Panc1 (cell line): Measurements from ENCODE around the gene CREB5. TPM values are rescaled to one million over a fixed set of nuclear protein-coding genes. Genes with fewer than 3 reads are reported as not detected.

Experiments
- ATAC-seq: fragments of 200-7000 bp; cut with Tn5 transposase; 2 replicates; pipeline ENCODE4 v1.9.1; 2020; ENCODE audit warnings: mild to moderate bottlenecking, moderate library complexity
- BruUV-seq: library from RNA; stranded (reverse); fragments of 400-500 nt; replicated peaks from 2 replicates; lab custom pipeline; 2021; lab: Mats Ljungman, UMichigan
- CTCF ChIA-PET: fragments of 300-600 bp; sonication (Branson Sonifier 250); formaldehyde crosslinking; loops from one replicate; lab custom pipeline; 2022; ENCODE audit warnings: antibody characterized with exemption; lab: Charles Lee
- POLR2A ChIA-PET: fragments of 300-600 bp; sonication (Branson Sonifier 250); formaldehyde crosslinking; loops from one replicate; lab custom pipeline; 2022; ENCODE audit warnings: antibody characterized with exemption; lab: Charles Lee
- DNase-seq: peaks from one replicate; pipeline ENCODE4 v3.0.0-alpha.2; 2010; ENCODE audit warnings: low read depth, low spot score
- H3K27ac ChIP-seq: 2 replicates; pipeline ENCODE4 v1.5.1; 2011; ENCODE audit warnings: mild to moderate bottlenecking, low read length, inconsistent platforms
- H3K27me3 ChIP-seq: fragments of 200-500 bp; sonication (Bioruptor generic); 2 replicates; pipeline ENCODE4 v1.6.0; 2014; ENCODE audit warnings: low read length, inconsistent platforms; ENCODE audit not compliant: control insufficient read depth, insufficient read depth
- H3K36me3 ChIP-seq: fragments of 200-500 bp; sonication (Bioruptor generic); 2 replicates; pipeline ENCODE4 v1.5.1; 2014; ENCODE audit warnings: inconsistent platforms, mild to moderate bottlenecking, low read length, moderate library complexity; ENCODE audit not compliant: control insufficient read depth, insufficient read depth
- H3K4me1 ChIP-seq: 2 replicates; pipeline ENCODE4 v1.5.1; 2011; ENCODE audit warnings: inconsistent platforms, mild to moderate bottlenecking, low read length, moderate library complexity; ENCODE audit not compliant: control insufficient read depth, insufficient read depth
- H3K4me3 ChIP-seq, 2 experiments: 2 replicates each; pipeline ENCODE4 v1.5.1; 2011 to 2012; ENCODE audit warnings: low read depth in 2 of 2, low read length in 2 of 2, mild to moderate bottlenecking in 2 of 2, inconsistent platforms in 1 of 2, moderate library complexity in 1 of 2
- H3K9me3 ChIP-seq: fragments of 200-500 bp; sonication (Bioruptor generic); 2 replicates; pipeline ENCODE4 v1.5.1; 2014; ENCODE audit warnings: low read depth, mild to moderate bottlenecking, inconsistent platforms, low read length, moderate library complexity; ENCODE audit not compliant: control insufficient read depth, insufficient read depth
- POLR2AphosphoS5 ChIP-seq: IDR thresholded peaks from 2 replicates; pipeline ENCODE4 v1.6.1; 2012; ENCODE audit warnings: mild to moderate bottlenecking, low read depth, low read length, moderate library complexity
- REST ChIP-seq, 2 experiments: IDR thresholded peaks; 2 replicates each; pipeline ENCODE4 v1.6.1; 2011 to 2012; ENCODE audit warnings: low read depth in 2 of 2, control low read depth in 1 of 2, low read length in 1 of 2, mild to moderate bottlenecking in 1 of 2, moderate library complexity in 1 of 2; ENCODE audit not compliant: insufficient read depth in 1 of 2
- SIN3A ChIP-seq: IDR thresholded peaks from 2 replicates; pipeline ENCODE4 v1.6.1; 2012; ENCODE audit warnings: low read depth, mild to moderate bottlenecking, low read length, moderate library complexity, borderline replicate concordance; ENCODE audit not compliant: insufficient read depth
- TCF7L2 ChIP-seq: IDR thresholded peaks from 2 replicates; pipeline ENCODE4 v1.6.1; 2011; ENCODE audit warnings: mild to moderate bottlenecking, low read depth, low read length, inconsistent platforms
- in situ Hi-C: cut with HindIII; loops from 2 replicates; pipeline ENCODE4 v1.10.0; 2016; ENCODE audit warnings: low sequenced_read_pairs, low pct_unique_long_range_greater_than_20kb
- intact Hi-C: fragments of 100-400 bp; cut with micrococcal nuclease; formaldehyde crosslinking; loops from one replicate; pipeline ENCODE4 v1.10.0; 2022; ENCODE audit not compliant: unreplicated experiment
- total RNA-seq: library from RNA; stranded (reverse); gene quantifications from one replicate; pipeline ENCODE4 v1.2.1, GENCODE V29; 2021; ENCODE audit not compliant: unreplicated experiment
- TF ChIP-seq, protein P1 (sequence below): fragments of 450-650 bp; IDR thresholded peaks from 2 replicates; pipeline ENCODE4 v1.5.1; 2017; ENCODE audit warnings: mild to moderate bottlenecking

CREB5 gene
- total RNA-seq, 1 experiment from 2014 or later: 3.1 TPM

DNA sequence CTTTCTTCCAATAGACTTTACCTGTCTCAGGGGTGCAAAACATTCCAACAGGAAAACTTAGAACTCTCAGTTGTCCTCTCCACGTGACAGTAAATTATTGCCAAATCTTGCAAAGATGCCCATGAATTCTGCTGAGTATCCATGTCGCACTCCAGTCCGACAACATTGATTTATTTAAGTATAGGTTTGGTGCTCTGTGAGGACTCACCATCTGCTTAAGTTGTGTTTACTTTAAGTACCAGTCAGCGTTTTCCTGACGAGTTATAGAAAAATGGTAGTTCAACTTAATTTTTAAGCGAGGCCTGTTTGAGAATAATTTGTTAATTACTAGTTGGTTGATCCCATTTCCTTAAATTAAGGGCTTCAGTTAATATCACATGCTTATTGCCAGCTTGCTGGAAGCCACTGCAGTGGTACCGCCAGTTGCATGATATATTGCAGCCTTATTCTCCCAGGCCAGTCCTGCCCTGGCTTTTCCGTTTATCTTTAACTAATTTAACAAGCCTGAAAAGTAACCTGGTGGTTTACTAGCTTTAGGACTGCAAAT, 27.8 kb downstream of the CREB5 start:
- intact Hi-C loops: no loop called here
- Histone ChIP-seq H3K27me3 (peaks cover 61% of the 10 kb centered on the region), H3K9me3 (no peaks in the 10 kb centered on the region), H3K27ac (no peak overlapping the region), H3K4me1 (no peaks in the 10 kb centered on the region), H3K4me3 (no peak overlapping the region), H3K36me3 (no peaks in the 10 kb centered on the region)
- ATAC-seq (no peak), DNase-seq (no peak)
- no peak for TF ChIP-seq POLR2AphosphoS5
- TF ChIP-seq REST (IDR thresholded peaks at IDR 0.05; ENCODE audit: insufficient read depth in 1 of 2, low read depth in 2 of 2, low read length in 1 of 2): no peak
- no peak for TF ChIP-seq TCF7L2
- TF ChIP-seq SIN3A: no peak
- TF ChIP-seq, protein P1, sequence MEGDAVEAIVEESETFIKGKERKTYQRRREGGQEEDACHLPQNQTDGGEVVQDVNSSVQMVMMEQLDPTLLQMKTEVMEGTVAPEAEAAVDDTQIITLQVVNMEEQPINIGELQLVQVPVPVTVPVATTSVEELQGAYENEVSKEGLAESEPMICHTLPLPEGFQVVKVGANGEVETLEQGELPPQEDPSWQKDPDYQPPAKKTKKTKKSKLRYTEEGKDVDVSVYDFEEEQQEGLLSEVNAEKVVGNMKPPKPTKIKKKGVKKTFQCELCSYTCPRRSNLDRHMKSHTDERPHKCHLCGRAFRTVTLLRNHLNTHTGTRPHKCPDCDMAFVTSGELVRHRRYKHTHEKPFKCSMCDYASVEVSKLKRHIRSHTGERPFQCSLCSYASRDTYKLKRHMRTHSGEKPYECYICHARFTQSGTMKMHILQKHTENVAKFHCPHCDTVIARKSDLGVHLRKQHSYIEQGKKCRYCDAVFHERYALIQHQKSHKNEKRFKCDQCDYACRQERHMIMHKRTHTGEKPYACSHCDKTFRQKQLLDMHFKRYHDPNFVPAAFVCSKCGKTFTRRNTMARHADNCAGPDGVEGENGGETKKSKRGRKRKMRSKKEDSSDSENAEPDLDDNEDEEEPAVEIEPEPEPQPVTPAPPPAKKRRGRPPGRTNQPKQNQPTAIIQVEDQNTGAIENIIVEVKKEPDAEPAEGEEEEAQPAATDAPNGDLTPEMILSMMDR: no peak
- CTCF ChIA-PET: no interaction called here
- BruUV-seq: no TSS peak
- in situ Hi-C loops: no loop called here
- POLR2A ChIA-PET: no interaction called here

GRCh38 chr7:28442540-28443420, 30.5 kb downstream of the CREB5 start:
- Histone ChIP-seq H3K4me1 (no peaks in the 10 kb centered on the region), H3K9me3 (no peaks in the 10 kb centered on the region), H3K4me3 (no peak overlapping the region), H3K36me3 (no peaks in the 10 kb centered on the region), H3K27ac (no peak overlapping the region), H3K27me3 (peaks cover 40% of the 10 kb centered on the region)
- intact Hi-C loops (no loop called here), in situ Hi-C loops (no loop called here)
- no TSS peak for BruUV-seq
- ChIA-PET CTCF (no interaction called here), POLR2A (no interaction called here)
- DNase-seq (no peak), ATAC-seq (no peak)
- no peak for TF ChIP-seq REST (IDR thresholded peaks at IDR 0.05; ENCODE audit: insufficient read depth in 1 of 2, low read depth in 2 of 2, low read length in 1 of 2)
- no peak for TF ChIP-seq SIN3A
- TF ChIP-seq POLR2AphosphoS5: no peak
- TF ChIP-seq TCF7L2: no peak
- TF ChIP-seq, protein P1: no peak
